Panc1 (cell line): ENCODE results near the gene TNPO1.

Experiments
- TF ChIP-seq, protein P1 (sequence below): fragments of 450-650 bp; IDR thresholded peaks from 2 replicates; pipeline ENCODE4 v1.5.1; 2017; ENCODE audit warnings: mild to moderate bottlenecking
- TF ChIP-seq, protein P2 (sequence below), 2 experiments: IDR thresholded peaks; 2 replicates each; pipeline ENCODE4 v1.6.1; 2011 to 2012; ENCODE audit warnings: low read depth in 2 of 2, control low read depth in 1 of 2, low read length in 1 of 2, mild to moderate bottlenecking in 1 of 2, moderate library complexity in 1 of 2; ENCODE audit not compliant: insufficient read depth in 1 of 2

DNA sequence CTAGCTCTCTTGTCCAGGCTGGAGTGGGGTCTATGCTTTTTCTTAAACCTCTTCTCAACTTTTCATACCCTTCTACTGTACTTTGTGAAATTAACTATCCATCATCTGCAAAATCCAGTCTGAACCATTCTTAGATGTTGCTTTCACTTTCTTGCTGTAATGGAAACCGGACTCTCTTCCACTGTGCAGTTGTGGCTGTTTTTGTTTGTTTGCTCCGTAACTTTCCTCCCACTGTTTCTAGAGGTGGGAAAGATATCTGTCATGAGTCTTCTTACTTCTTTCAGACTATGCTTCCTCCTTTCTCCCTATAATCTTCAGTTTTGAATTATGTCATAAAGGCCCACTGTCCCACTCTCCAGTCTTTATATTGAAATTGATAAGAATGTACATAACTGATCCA is 6.5 kb downstream of the TNPO1 start:
- TF ChIP-seq, protein P1, sequence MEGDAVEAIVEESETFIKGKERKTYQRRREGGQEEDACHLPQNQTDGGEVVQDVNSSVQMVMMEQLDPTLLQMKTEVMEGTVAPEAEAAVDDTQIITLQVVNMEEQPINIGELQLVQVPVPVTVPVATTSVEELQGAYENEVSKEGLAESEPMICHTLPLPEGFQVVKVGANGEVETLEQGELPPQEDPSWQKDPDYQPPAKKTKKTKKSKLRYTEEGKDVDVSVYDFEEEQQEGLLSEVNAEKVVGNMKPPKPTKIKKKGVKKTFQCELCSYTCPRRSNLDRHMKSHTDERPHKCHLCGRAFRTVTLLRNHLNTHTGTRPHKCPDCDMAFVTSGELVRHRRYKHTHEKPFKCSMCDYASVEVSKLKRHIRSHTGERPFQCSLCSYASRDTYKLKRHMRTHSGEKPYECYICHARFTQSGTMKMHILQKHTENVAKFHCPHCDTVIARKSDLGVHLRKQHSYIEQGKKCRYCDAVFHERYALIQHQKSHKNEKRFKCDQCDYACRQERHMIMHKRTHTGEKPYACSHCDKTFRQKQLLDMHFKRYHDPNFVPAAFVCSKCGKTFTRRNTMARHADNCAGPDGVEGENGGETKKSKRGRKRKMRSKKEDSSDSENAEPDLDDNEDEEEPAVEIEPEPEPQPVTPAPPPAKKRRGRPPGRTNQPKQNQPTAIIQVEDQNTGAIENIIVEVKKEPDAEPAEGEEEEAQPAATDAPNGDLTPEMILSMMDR, result no peak
- TF ChIP-seq, protein P2, sequence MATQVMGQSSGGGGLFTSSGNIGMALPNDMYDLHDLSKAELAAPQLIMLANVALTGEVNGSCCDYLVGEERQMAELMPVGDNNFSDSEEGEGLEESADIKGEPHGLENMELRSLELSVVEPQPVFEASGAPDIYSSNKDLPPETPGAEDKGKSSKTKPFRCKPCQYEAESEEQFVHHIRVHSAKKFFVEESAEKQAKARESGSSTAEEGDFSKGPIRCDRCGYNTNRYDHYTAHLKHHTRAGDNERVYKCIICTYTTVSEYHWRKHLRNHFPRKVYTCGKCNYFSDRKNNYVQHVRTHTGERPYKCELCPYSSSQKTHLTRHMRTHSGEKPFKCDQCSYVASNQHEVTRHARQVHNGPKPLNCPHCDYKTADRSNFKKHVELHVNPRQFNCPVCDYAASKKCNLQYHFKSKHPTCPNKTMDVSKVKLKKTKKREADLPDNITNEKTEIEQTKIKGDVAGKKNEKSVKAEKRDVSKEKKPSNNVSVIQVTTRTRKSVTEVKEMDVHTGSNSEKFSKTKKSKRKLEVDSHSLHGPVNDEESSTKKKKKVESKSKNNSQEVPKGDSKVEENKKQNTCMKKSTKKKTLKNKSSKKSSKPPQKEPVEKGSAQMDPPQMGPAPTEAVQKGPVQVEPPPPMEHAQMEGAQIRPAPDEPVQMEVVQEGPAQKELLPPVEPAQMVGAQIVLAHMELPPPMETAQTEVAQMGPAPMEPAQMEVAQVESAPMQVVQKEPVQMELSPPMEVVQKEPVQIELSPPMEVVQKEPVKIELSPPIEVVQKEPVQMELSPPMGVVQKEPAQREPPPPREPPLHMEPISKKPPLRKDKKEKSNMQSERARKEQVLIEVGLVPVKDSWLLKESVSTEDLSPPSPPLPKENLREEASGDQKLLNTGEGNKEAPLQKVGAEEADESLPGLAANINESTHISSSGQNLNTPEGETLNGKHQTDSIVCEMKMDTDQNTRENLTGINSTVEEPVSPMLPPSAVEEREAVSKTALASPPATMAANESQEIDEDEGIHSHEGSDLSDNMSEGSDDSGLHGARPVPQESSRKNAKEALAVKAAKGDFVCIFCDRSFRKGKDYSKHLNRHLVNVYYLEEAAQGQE (IDR thresholded peaks at IDR 0.05; ENCODE audit: insufficient read depth in 1 of 2, low read depth in 2 of 2, low read length in 1 of 2), result no peak
